K562 (cell line): ENCODE measurements around the gene OVCH2. TPM values are rescaled to one million over a fixed set of nuclear protein-coding genes. Genes with fewer than 3 reads are reported as not detected.

ENCODE experiments used
- ATAC-seq: fragments of 200-7000 bp; cut with Tn5 transposase; 3 replicates; pipeline ENCODE4 v1.9.1; 2020; ENCODE audit warnings: moderate library complexity
- BruUV-seq: library from RNA; stranded (reverse); fragments of 400-500 nt; replicated peaks from 2 replicates; lab custom pipeline; 2021; lab: Mats Ljungman, UMichigan
- CTCF ChIA-PET: fragments of 300-600 bp; formaldehyde crosslinking; extraction: SDS; loops from one replicate; lab custom pipeline; 2021; ENCODE audit warnings: low intra/inter-chr PET ratio; lab: Yijun Ruan, JAX
- POLR2A ChIA-PET: fragments of 300-600, 350-650 bp; sonication (Branson Sonifier 250); formaldehyde crosslinking; extraction: SDS; loops from one replicate; lab custom pipeline; 2021; ENCODE audit warnings: antibody characterized with exemption, inconsistent platforms; lab: Yijun Ruan, JAX
- DNase-seq, 4 experiments: peaks; one replicate each; pipeline versions ENCODE4 v3.0.0 to v3.0.0-alpha.2; 2011 to 2018; ENCODE audit warnings: low spot score in 3 of 4, mixed read lengths in 3 of 4; ENCODE audit errors: extremely low read depth in 1 of 4
- FAIRE-seq: peaks from 2 replicates; lab custom pipeline; 2011; peaks lifted over from hg19 to GRCh38; lab: Jason Lieb, UNC
- H2AFZ ChIP-seq: 2 replicates; pipeline ENCODE4 v1.6.0; 2011; ENCODE audit warnings: low read depth, low read length, control low read depth, inconsistent platforms
- H3K27ac ChIP-seq: fragments of 200-600 bp; 3 replicates; pipeline ENCODE4 v1.8.0; 2011; ENCODE audit warnings: low read depth, mild to moderate bottlenecking, control low read depth, inconsistent platforms, low read length, moderate library complexity, mixed read lengths; ENCODE audit errors: extremely low read depth
- H3K27me3 ChIP-seq, 2 experiments: fragments of 300-600 bp in 1 of 2; 2 replicates in 1 of 2; 3 replicates in 1 of 2; pipeline versions ENCODE4 v1.6.0 to v1.8.0; 2011; ENCODE audit warnings: inconsistent platforms in 2 of 2, low read length in 2 of 2, mild to moderate bottlenecking in 1 of 2, mixed read lengths in 1 of 2, moderate library complexity in 1 of 2; ENCODE audit not compliant: control insufficient read depth in 2 of 2, insufficient read depth in 2 of 2
- H3K36me3 ChIP-seq: fragments of 300-600 bp; 3 replicates; pipeline ENCODE4 v1.8.0; 2011; ENCODE audit warnings: mild to moderate bottlenecking, low read length, inconsistent platforms; ENCODE audit not compliant: control insufficient read depth, insufficient read depth
- H3K4me1 ChIP-seq, 2 experiments: fragments of 200-600 bp in 1 of 2; replicated peaks in 1 of 2; 2 replicates in 1 of 2; 3 replicates in 1 of 2; pipeline versions ENCODE4 v1.5.1 to v1.8.0; 2011; ENCODE audit warnings: inconsistent platforms in 2 of 2, low read length in 2 of 2, mild to moderate bottlenecking in 1 of 2, mixed read lengths in 1 of 2, moderate library complexity in 1 of 2; ENCODE audit not compliant: control insufficient read depth in 2 of 2, insufficient read depth in 2 of 2
- H3K4me2 ChIP-seq: 2 replicates; pipeline ENCODE4 v1.6.1; 2011; ENCODE audit warnings: low read length, control low read depth, inconsistent platforms, mixed read lengths; ENCODE audit not compliant: insufficient read depth
- H3K4me3 ChIP-seq: fragments of 200-600 bp; sonication (generic), shearing (Covaris generic); 2 replicates; pipeline ENCODE4 v1.5.1; 2016; ENCODE audit warnings: control low read depth, inconsistent platforms
- H3K79me2 ChIP-seq: fragments of 200-600 bp; 3 replicates; pipeline ENCODE4 v1.8.0; 2011; ENCODE audit warnings: low read length, inconsistent platforms; ENCODE audit not compliant: control insufficient read depth, insufficient read depth
- H3K9ac ChIP-seq, 2 experiments: 2 replicates each; pipeline versions ENCODE4 v1.6.0 to v1.6.1; 2011; ENCODE audit warnings: low read depth in 2 of 2, low read length in 2 of 2, control low read depth in 1 of 2, inconsistent platforms in 1 of 2, mild to moderate bottlenecking in 1 of 2, mixed read lengths in 1 of 2; ENCODE audit not compliant: insufficient read depth in 1 of 2
- H3K9me1 ChIP-seq: one replicate; pipeline ENCODE4 v1.6.0; 2011; ENCODE audit warnings: inconsistent platforms, mild to moderate bottlenecking, low read length, moderate library complexity; ENCODE audit not compliant: control insufficient read depth, insufficient read depth
- H3K9me3 ChIP-seq: replicated peaks from 2 replicates; pipeline ENCODE4 v1.5.1; 2011; ENCODE audit warnings: low read depth, low read length, inconsistent platforms; ENCODE audit not compliant: control insufficient read depth, insufficient read depth
- H4K20me1 ChIP-seq: replicated peaks from 2 replicates; pipeline ENCODE4 v1.6.1; 2011; ENCODE audit warnings: low read length, inconsistent platforms, mixed read lengths; ENCODE audit not compliant: control insufficient read depth, insufficient read depth
- ATF6 ChIP-seq: sonication (generic); formaldehyde crosslinking; IDR thresholded peaks from 2 replicates; pipeline ENCODE4 v1.4.0; 2020; ENCODE audit warnings: mild to moderate bottlenecking, missing genetic modification reagents
- BCOR ChIP-seq: fragments of 450-650 bp; IDR thresholded peaks from 2 replicates; pipeline ENCODE4 v1.6.1; 2016
- NFIX ChIP-seq: fragments of 250-450 bp; sonication (Bioruptor Pico); IDR thresholded peaks from 2 replicates; pipeline ENCODE4 v1.4.0; 2020; ENCODE audit warnings: low read depth, mild to moderate bottlenecking, moderate library complexity
- ZNF174 ChIP-seq: fragments of 250-450 bp; sonication (Bioruptor Pico); IDR thresholded peaks from 2 replicates; pipeline ENCODE4 v1.4.0; 2020; ENCODE audit warnings: mild to moderate bottlenecking
- ZNF408 ChIP-seq: fragments of 250-450 bp; sonication (Bioruptor Pico); IDR thresholded peaks from 2 replicates; pipeline ENCODE4 v1.4.0; 2020; ENCODE audit warnings: low read depth, mild to moderate bottlenecking, moderate library complexity
- WGBS: fragments of 100-300 bp; shearing (Covaris generic); methylation state at CpG from one replicate; pipeline ENCODE4 v1.1.6; 2016; ENCODE audit warnings: low coverage, mixed read lengths; ENCODE audit not compliant: insufficient coverage; ENCODE audit errors: missing lambda C conversion rate; 5-methylcytosine and 5-hydroxymethylcytosine counted together
- in situ Hi-C: fragments of 300-500 bp; cut with MboI; formaldehyde crosslinking; loops from 4 replicates; pipeline ENCODE4 v1.15.0; 2018; ENCODE audit warnings: inconsistent platforms, mixed read lengths
- intact Hi-C: fragments of 100-400 bp; cut with micrococcal nuclease; formaldehyde crosslinking; loops from 2 replicates; pipeline ENCODE4 v1.14.2; 2022
- polyA plus RNA-seq, 8 experiments: library from polyadenylated mRNA; depleted of rRNA in 4 of 8; stranded (reverse) in 5 of 8; unstranded in 3 of 8; fragments of >200 nt; fragmentation: Nextera tagmentation in 2 of 8; fragmentation: Illumina TruSeq in 1 of 8; extraction: Ambion mirVana in 2 of 8; extraction: Trizol in 1 of 8; gene quantifications; 2 replicates each; pipeline versions ENCODE4 v1.2.1 to v1.2.3, GENCODE V29; 2011 to 2014; ENCODE audit warnings: inconsistent platforms in 1 of 8, missing spikeins in 1 of 8
- total RNA-seq, 7 experiments: library from RNA; depleted of rRNA in 6 of 7; stranded (reverse); fragments of >200 nt in 6 of 7; fragmentation: Illumina TruSeq in 2 of 7; extraction: Trizol in 2 of 7; gene quantifications; 2 replicates each; pipeline versions ENCODE4 v1.2.1 to v1.2.3, GENCODE V29; 2011 to 2021; ENCODE audit warnings: low replicate concordance in 1 of 7
- TF ChIP-seq, protein P1 (sequence below): sonication (generic); formaldehyde crosslinking; IDR thresholded peaks from 2 replicates; pipeline ENCODE4 v1.8.0; 2022; ENCODE audit warnings: missing genetic modification reagents, mild to moderate bottlenecking, borderline replicate concordance

Gene OVCH2
- total and polyA plus RNA-seq, 9 of the 15 experiments (the other 6 are each of a cell fraction or from before 2014, with no cell fraction given) = not detected

DNA sequence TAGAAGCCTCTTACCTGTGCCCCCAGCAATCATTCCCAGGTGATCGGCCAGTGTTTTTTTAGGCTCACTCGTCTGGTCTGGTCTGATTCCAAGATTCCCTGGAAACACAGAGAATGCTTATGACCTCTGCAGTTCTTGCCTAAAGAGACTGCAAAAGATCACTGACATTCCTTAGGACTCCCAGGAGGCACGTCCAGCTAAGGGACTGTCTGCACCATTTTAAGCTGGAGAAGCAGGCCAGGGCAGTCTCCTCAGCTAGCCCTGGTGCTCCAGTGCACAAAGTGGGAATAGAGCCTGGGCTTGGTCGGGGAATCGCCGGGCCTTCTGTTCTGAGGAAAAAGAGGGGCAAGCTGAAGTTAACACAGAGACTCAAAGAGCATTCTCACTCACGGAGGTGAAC is 37.8 kb downstream of the OVCH2 start:
- no peak overlapping the region for H3K4me3 ChIP-seq
- no peaks in the 10 kb centered on the region for H3K36me3 ChIP-seq
- CTCF ChIA-PET = no interaction called here
- H3K9me1 ChIP-seq = no peaks in the 10 kb centered on the region
- H2AFZ ChIP-seq = no peak overlapping the region
- peaks cover 0 to 7% of the 10 kb centered on the region in 2 experiments; a peak in 1 of 5 replicates for H3K27me3 ChIP-seq
- WGBS = 10% methylated on average over 7 of the region's 7 CpGs
- in situ Hi-C loops (loop anchor here (25.0 kb wide), 1 partner anchor 581 kb away; the partner anchor contains the start of gene RBMXL2), intact Hi-C loops (no loop called here)
- BruUV-seq = no TSS peak
- H3K9me3 ChIP-seq = no peaks in the 10 kb centered on the region
- H4K20me1 ChIP-seq = no peaks in the 10 kb centered on the region
- POLR2A ChIA-PET = interaction anchor here (0.6 kb wide), 1 partner anchor 15 kb away, joined by 3 read pairs; no protein-coding TSS in a partner anchor
- no peak overlapping the region for H3K4me2 ChIP-seq
- no peak overlapping the region for H3K27ac ChIP-seq
- ATAC-seq = no peak
- peaks cover 0 to 4% of the 10 kb centered on the region in 2 experiments; a peak in 3 of 5 replicates for H3K4me1 ChIP-seq
- no peak overlapping the region for H3K9ac ChIP-seq
- TF ChIP-seq ZNF408 (CRISPR knock-in tag) (no peak), BCOR (no peak), ATF6 (CRISPR knock-in tag) (no peak), ZNF174 (no peak), NFIX (CRISPR knock-in tag) (no peak)
- TF ChIP-seq, protein P1, sequence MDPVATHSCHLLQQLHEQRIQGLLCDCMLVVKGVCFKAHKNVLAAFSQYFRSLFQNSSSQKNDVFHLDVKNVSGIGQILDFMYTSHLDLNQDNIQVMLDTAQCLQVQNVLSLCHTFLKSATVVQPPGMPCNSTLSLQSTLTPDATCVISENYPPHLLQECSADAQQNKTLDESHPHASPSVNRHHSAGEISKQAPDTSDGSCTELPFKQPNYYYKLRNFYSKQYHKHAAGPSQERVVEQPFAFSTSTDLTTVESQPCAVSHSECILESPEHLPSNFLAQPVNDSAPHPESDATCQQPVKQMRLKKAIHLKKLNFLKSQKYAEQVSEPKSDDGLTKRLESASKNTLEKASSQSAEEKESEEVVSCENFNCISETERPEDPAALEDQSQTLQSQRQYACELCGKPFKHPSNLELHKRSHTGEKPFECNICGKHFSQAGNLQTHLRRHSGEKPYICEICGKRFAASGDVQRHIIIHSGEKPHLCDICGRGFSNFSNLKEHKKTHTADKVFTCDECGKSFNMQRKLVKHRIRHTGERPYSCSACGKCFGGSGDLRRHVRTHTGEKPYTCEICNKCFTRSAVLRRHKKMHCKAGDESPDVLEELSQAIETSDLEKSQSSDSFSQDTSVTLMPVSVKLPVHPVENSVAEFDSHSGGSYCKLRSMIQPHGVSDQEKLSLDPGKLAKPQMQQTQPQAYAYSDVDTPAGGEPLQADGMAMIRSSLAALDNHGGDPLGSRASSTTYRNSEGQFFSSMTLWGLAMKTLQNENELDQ (CRISPR knock-in tag) = no peak
- H3K79me2 ChIP-seq = no peaks in the 10 kb centered on the region
- no peak for FAIRE-seq
- DNase-seq = no peak
